Pancreas (tissue), 10 donors: Measurements from ENCODE around the gene PDLIM5. TPM values are rescaled to one million over a fixed set of nuclear protein-coding genes. Genes with fewer than 3 reads are reported as not detected.
"Not testable (repeated sequence)": the region's sequence is repeated elsewhere in the genome, so short reads cannot be mapped to it uniquely, and the experiment has no call there.

Experiments
- ATAC-seq, 4 donors: fragments of 200-7000 bp; cut with Tn5 transposase; one replicate each; pipeline versions ENCODE4 v1.8.0 to v1.9.1; 2020; ENCODE audit warnings: mild to moderate bottlenecking in 4 of 4, moderate library complexity in 4 of 4
- DNase-seq, 6 donors: peaks; one replicate each; pipeline ENCODE4 v3.0.0-alpha.2; 2020
- FAIRE-seq: peaks from 2 replicates; lab custom pipeline; 2012; peaks lifted over from hg19 to GRCh38; lab: Jason Lieb, UNC
- H3K27ac ChIP-seq, 4 donors: fragments of 200-600 bp; sonication (generic); 1 replicate in 3 of 4; 2 replicates in 1 of 4; pipeline versions ENCODE4 v1.5.0 to v1.8.0; 2020
- H3K27me3 ChIP-seq, 4 donors: fragments of 200-600 bp; one replicate each; pipeline ENCODE4 v1.8.0; 2021
- H3K36me3 ChIP-seq, 3 donors: fragments of 200-600 bp; sonication (generic) in 1 of 3; one replicate each; pipeline versions ENCODE4 v1.5.0 to v1.8.0; 2020 to 2021
- H3K4me1 ChIP-seq, 3 donors: fragments of 200-600 bp; one replicate each; pipeline ENCODE4 v1.8.0; 2021
- H3K4me3 ChIP-seq, 4 donors: fragments of 200-600 bp; sonication (generic) in 2 of 4; one replicate each; pipeline versions ENCODE4 v1.5.0 to v1.8.0; 2020 to 2021
- H3K9me3 ChIP-seq, 4 donors: fragments of 200-600 bp; one replicate each; pipeline ENCODE4 v1.8.0; 2021
- CTCF ChIP-seq, 4 donors: fragments of 200-600 bp; sonication (generic) in 3 of 4; IDR thresholded peaks; one replicate each; pipeline versions ENCODE4 v1.5.0 to v1.8.0; 2021; ENCODE audit warnings: antibody characterized with exemption in 4 of 4
- WGBS, 2 donors: extraction: QIAGEN DNeasy Blood & Tissue Kit; methylation state at CpG; one replicate each; pipeline ENCODE4 v1.1.7; 2013; 5-methylcytosine and 5-hydroxymethylcytosine counted together
- intact Hi-C, 3 donors: fragments of 100-400 bp; cut with DNase I; formaldehyde crosslinking; loops; one replicate each; pipeline versions ENCODE4 v1.11.1 to v1.14.2; 2022
- polyA plus RNA-seq, 2 donors: library from polyadenylated mRNA; stranded (reverse); fragments of 200-250 nt; gene quantifications; one replicate each; pipeline ENCODE4 v1.2.3, GENCODE V29; 2013
- total RNA-seq, 6 donors: library from RNA; stranded (reverse); fragmentation: NEBNext Ultra II Directional in 4 of 6; extraction: Animal tissue kit (Norgen Biotek cat#: 25700) in 4 of 6; gene quantifications; one replicate each; pipeline versions ENCODE4 v1.2.1 to v1.2.4, GENCODE V29; 2021 to 2023
- donor health status: healthy with polysubstance abuse.
- donor health status: DM: no; HTN: no; CAD: no; lungs with moderate emphysema.
- donor health status: DM: no; HTN: no; CAD: no.
- donor health status: control.
- donor health status: control.
- donor health status: Bipolar disorder and iron deficiency.
- donor health status: DM: yes; HTN: yes; CAD: no.
- donor health status: DM: no; HTN: no; CAD: no.
- donor health status: DM: no; HTN: no; CAD: no.
- donor health status: DM: yes; HTN: yes; CAD: no.

PDLIM5 gene
- total and polyA plus RNA-seq, 8 donors, result 13.2 to 99.0 (median 49.8) TPM

- H3K36me3 ChIP-seq, result no peaks in the 10 kb centered on the region
- FAIRE-seq, result no peak
- H3K27me3 ChIP-seq, result no peaks in the 10 kb centered on the region
- H3K4me1 ChIP-seq, result peaks cover 18 to 55% (median 54%) of the 10 kb centered on the region in 3 donors
- H3K9me3 ChIP-seq, result no peaks in the 10 kb centered on the region
- no peak for DNase-seq
- H3K4me3 ChIP-seq, result no peak overlapping the region
- peak in 3 of 4 donors; percentile 22 to 37 (median 22) for ATAC-seq
- 40 to 48% methylated on average over 1 of the region's 1 CpG for WGBS, 2 donors
- H3K27ac ChIP-seq, result peak overlapping the region in 2 of 4 donors; percentile 4 to 16
- intact Hi-C loops, result no loop called here
- no peak for TF ChIP-seq CTCF (IDR thresholded peaks at IDR 0.05)
Measured at GRCh38 chr4:94469221-94469784, 17.6 kb downstream of the PDLIM5 start.

GRCh38 chr4:94470132-94470531 lies 18.4 kb downstream of the PDLIM5 start:
- 93 to 97% methylated on average over 4 of the region's 4 CpGs for WGBS, 2 donors
- Histone ChIP-seq H3K36me3 (no peaks in the 10 kb centered on the region), H3K4me1 (peaks cover 22 to 51% (median 47%) of the 10 kb centered on the region in 3 donors), H3K27me3 (no peaks in the 10 kb centered on the region), H3K4me3 (no peak overlapping the region), H3K9me3 (no peaks in the 10 kb centered on the region), H3K27ac (no peak overlapping the region)
- ATAC-seq, result no peak
- intact Hi-C loops, result loop anchor here in 1 of 3 donors (10.0 kb wide), 1 partner anchor 55 kb away; no protein-coding TSS in a partner anchor
- no peak for FAIRE-seq
- DNase-seq, result no peak
- no peak for TF ChIP-seq CTCF (IDR thresholded peaks at IDR 0.05)

GRCh38 chr4:94470782-94471181 lies 19.0 kb downstream of the PDLIM5 start:
- intact Hi-C loops, result loop anchor here in 1 of 3 donors (10.0 kb wide), 1 partner anchor 54 kb away; no protein-coding TSS in a partner anchor
- DNase-seq, H3K4me3 ChIP-seq, H3K27ac ChIP-seq, ATAC-seq, H3K36me3 ChIP-seq, H3K27me3 ChIP-seq, FAIRE-seq, H3K9me3 ChIP-seq: not testable (repeated sequence)
- 99% methylated on average over 4 of the region's 4 CpGs for WGBS, 2 donors
- H3K4me1 ChIP-seq, result peaks cover 25 to 57% (median 49%) of the 10 kb centered on the region in 3 donors

- DNase-seq, result no peak
- TF ChIP-seq CTCF (IDR thresholded peaks at IDR 0.05), result no peak
- Histone ChIP-seq H3K4me3 (no peak overlapping the region), H3K27me3 (no peaks in the 10 kb centered on the region), H3K27ac (peak overlapping the region; percentile 59 to 87 (median 70)), H3K4me1 (peaks cover 16 to 55% (median 53%) of the 10 kb centered on the region in 3 donors), H3K9me3 (no peaks in the 10 kb centered on the region), H3K36me3 (no peaks in the 10 kb centered on the region)
- WGBS, 2 donors, result 74 to 76% methylated on average over 5 of the region's 5 CpGs
- ATAC-seq, result peak; percentile 17 to 64 (median 34)
- no peak for FAIRE-seq
- intact Hi-C loops, result loop anchor here in 1 of 3 donors (10.0 kb wide), 1 partner anchor 53 kb away; no protein-coding TSS in a partner anchor
Measured at GRCh38 chr4:94472056-94472826, 20.5 kb downstream of the PDLIM5 start.

- ATAC-seq (no peak), DNase-seq (no peak), FAIRE-seq (no peak)
- no peak for TF ChIP-seq CTCF (IDR thresholded peaks at IDR 0.05)
- Histone ChIP-seq H3K36me3 (no peaks in the 10 kb centered on the region), H3K4me1 (peaks cover 14 to 54% (median 44%) of the 10 kb centered on the region in 3 donors), H3K9me3 (no peaks in the 10 kb centered on the region), H3K27me3 (no peaks in the 10 kb centered on the region), H3K4me3 (no peak overlapping the region), H3K27ac (no peak overlapping the region)
- WGBS, 2 donors, result 91 to 96% methylated on average over 2 of the region's 2 CpGs
- intact Hi-C loops, result loop anchor here in 1 of 3 donors (10.0 kb wide), 1 partner anchor 50 kb away; no protein-coding TSS in a partner anchor
Measured at GRCh38 chr4:94475050-94475449, 23.3 kb downstream of the PDLIM5 start.
